ENCODE data around the gene LLGL1. TPM values are rescaled to one million over a fixed set of nuclear protein-coding genes. Genes with fewer than 3 reads are reported as not detected.

Gene LLGL1
- total RNA-seq, result 41.2 TPM

DNA sequence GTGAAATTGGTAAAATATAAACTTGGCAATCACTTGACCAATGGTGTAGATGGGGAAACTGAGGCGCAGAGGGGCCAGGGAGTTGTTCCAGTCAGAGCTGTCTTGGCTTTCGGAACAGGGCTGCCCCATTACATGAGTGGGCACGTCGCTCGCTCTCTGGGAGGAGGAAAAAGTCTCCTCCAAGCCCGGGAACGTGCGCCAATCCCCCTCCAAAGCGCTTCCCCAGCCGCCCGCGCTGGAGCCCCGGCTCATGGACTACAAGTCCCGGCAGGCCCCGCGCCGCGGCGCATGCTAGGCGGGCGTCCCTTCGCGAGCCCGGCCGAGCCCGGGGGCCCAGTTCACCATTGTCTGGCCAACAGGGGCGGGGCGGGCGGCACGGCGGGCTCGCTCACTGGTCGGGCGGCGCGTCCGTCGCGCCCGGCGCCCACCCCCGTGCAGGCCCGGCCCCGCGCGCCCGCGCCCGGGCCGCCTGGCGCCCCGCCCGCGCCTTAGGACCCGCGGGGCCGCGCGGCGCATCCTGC, at the start of gene LLGL1:
Gene LLGL1, plus strand, starts transcription at position 515 of the 521 bp plus-strand sequence. CDS start 48 bp downstream, outside the sequence.

DNA sequence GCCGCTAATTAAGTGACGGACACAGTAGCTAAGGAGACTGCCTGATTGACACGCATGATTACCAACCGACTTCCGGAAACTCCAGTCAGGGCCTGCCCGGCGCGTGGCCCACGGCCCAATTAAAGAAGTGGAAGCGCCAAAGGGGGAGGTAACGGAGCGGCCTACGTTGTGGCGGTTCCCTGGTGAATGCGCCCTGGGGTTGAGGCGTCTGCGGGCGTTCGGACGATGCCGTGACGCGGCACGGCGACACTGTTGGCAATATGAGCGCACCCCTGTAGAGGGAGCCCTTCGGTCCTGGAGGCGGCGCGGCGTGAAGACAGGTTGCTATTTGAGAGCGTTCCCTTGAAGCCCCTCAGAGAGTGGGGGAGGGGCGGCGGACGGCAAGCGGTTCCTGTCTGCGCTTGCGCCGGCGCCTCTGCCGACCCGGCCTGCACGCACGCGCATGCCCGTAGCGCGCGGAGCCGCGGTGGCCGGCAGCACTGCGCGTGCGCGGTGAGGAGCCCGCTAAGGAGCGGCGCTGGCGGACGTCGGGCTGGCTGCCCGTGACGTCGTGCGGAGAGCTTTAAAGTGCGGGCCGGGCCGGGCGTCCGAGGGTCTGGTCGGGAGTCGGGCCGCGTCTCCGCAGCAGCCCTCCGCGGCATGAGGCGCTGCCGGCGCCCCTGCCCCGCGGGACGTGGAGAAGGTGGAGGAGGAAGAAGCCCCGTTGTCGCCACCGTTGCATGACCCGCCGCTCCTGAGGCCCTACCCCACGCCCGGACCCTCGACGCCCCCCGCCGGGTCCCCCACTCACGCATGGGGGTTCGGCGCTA, 41.9 kb upstream of the LLGL1 start, which contains the start of gene ALKBH5:
Gene ALKBH5, plus strand, starts transcription at position 495 of the 809 bp plus-strand sequence. CDS start 416 bp downstream, outside the sequence.

DNA sequence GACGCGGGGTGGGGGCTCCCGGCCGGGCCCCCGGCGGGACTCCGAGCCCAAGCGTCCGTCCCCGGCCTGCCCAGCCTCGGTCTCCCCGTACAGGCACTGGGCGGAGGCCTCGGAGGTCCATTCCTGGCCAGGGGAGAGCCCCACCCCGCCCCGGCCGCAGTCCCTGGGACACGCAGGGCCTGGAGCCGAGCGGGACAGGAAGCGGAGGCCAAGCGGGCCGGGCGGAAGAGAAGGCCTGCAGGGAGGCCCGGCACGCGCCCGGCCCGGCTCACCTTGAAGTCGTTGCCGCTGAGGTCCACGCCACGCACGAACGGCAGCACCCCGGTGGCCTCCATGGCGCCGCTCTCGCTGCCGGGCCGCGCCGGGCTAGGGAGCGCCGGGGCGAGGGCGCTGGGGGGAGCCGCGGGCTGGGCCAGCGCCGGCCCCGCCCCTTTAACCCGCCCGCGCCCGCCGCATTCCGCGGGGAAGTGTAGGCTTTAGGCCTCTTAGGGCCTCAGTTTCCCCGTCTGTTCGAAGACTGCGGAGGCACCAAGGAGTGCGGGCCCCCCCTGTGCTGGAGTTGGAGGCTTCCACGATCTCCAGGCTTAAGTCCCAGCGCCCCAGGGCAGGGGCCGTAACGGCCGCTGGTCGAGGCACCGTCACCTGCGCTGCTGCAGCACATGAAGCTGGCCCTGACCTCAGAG, 33.1 kb downstream of the LLGL1 start, which contains the start of gene FLII:
Gene FLII, minus strand, starts transcription at position 383 of the 683 bp plus-strand sequence. Its CDS starts 48 bp downstream, at position 335.

DNA sequence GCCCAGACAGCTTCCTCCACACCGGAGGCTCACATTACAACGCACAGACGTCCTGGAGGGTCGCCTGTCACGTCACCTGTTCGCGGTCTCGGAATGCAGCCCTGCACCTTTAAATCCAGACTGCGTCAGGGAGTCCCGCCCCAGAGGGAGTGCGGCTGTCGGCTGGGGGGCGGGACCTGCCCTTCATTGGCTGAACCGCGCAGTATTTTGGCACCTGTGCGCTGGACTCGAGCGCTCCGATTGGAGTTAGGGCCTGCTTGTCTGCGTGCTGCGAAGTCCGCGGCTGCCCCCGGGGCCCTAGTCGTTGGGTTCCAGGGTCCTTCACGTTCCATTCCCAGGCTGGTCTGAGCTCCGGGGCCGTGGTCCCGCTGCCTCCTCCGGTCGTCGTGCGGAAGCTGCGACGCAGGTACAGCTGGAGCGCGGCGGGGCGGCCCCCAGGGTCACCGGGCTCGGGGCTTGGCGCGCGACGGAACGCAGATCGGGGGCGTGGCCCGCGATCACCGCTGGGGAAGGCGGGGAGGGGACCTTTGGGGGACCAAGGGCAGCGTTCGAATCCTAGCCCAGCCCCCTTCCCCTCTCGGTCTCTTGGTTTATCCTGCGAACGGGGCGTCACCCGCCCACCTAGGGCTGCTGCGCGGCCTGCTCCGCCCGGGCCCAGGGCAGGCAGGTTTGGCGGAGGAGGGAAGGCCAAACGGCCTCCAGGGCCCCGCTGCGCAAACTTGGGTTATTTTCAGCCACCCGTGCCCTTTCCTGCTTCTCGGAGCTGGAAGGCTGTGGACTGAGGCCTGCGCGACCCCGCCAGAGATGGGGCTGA, 35.1 kb downstream of the LLGL1 start, which contains the start of gene MIEF2:
Gene MIEF2, plus strand, starts transcription at position 331 of the 814 bp plus-strand sequence. CDS start 2,059 bp downstream, outside the sequence.

Other genes starting within 250 kb of the LLGL1 start
- gene ATPAF2, start 186.5 kb upstream of the LLGL1 start, total RNA-seq, result 25.5 TPM
- 8.1 TPM for gene GID4, start 186.2 kb upstream of the LLGL1 start, total RNA-seq
- 38.5 TPM for gene DRG2, start 137.7 kb upstream of the LLGL1 start, total RNA-seq
- gene MYO15A, start 116.9 kb upstream of the LLGL1 start, total RNA-seq, result 2.2 TPM
- gene ALKBH5, start 41.8 kb upstream of the LLGL1 start, total RNA-seq, result 87.3 TPM
- 152 TPM for gene FLII, start 33.1 kb downstream of the LLGL1 start, total RNA-seq
- 29.6 TPM for gene MIEF2, start 35.0 kb downstream of the LLGL1 start, total RNA-seq
- 26.6 TPM for gene TOP3A, start 89.4 kb downstream of the LLGL1 start, total RNA-seq
- 19.7 TPM for gene SMCR8, start 89.7 kb downstream of the LLGL1 start, total RNA-seq
- 52.4 TPM for gene SHMT1, start 137.9 kb downstream of the LLGL1 start, total RNA-seq
- 1.9 TPM for gene EVPLL, start 152.1 kb downstream of the LLGL1 start, total RNA-seq